Measurements from ENCODE around the gene SMIM33.

- TF ChIP-seq EZH2phosphoT487 (IDR thresholded peaks at IDR 0.05; ENCODE audit: low read depth) = no peak
- no peak for TF ChIP-seq CTCF (IDR thresholded peaks at IDR 0.05; ENCODE audit: low read depth, low read length)
Observed at GRCh38 chr5:139451878-139452660, 18.7 kb upstream of the SMIM33 start.
